ENCODE data around the gene H2AZ2.
"Not testable (repeated sequence)": the region's sequence is repeated elsewhere in the genome, so short reads cannot be mapped to it uniquely, and the experiment has no call there.

The H2AZ2 gene

DNA sequence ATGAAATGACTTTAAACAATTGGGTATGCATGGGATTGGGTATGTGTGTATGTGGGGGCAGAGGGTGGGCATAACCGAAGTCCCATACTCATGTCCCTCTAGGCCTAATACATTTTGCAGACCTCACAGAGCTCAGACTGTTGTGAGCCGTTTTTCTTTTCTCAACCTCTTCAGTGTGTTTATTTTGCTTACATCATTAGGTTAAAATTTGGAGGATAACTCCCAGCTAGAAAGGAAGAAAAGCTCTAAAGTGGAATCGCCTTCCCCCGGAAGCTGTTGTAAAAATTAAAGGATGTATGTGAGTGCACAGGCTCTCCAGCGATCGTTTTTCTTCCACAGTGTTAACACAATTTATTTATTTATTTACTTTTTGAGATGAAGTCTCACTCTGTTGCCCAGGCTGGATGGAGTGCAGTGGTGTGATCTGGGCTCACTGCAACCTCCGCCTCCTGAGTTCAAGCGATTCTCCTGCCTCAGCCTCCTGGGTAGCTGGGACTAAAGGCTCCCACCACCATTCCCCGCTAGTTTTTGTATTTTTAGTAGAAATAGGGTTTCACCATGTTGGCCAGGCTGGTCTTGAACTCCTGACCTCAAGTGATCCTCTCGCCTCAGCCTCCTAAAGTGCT, 1.5 kb upstream of the H2AZ2 start:
- no peaks in the 10 kb centered on the region for H3K9me3 ChIP-seq (ENCODE audit: insufficient read depth, low read length, severe bottlenecking)
- ATAC-seq (ENCODE audit: insufficient read depth, low read depth) (no peak), DNase-seq (no peak)
- H3K9ac ChIP-seq (ENCODE audit: low read depth, low read length) = peak overlapping the region; percentile 99
- TF ChIP-seq CTCF (IDR thresholded peaks at IDR 0.05; ENCODE audit: borderline replicate concordance, extremely low read depth, low read length, poor library complexity, severe bottlenecking) = no peak
- TF ChIP-seq EZH2 (IDR thresholded peaks at IDR 0.05; ENCODE audit: borderline replicate concordance, low read depth, low read length, severe bottlenecking) = no peak
- peaks cover 3% of the 10 kb centered on the region for H3K36me3 ChIP-seq (ENCODE audit: insufficient read depth, low read length)
- H3K27ac ChIP-seq (ENCODE audit: low read length) = peak overlapping the region; percentile 100
- peaks cover 43% of the 10 kb centered on the region for H3K79me2 ChIP-seq (ENCODE audit: insufficient read depth, low read length)
- peaks cover 26% of the 10 kb centered on the region for H3K4me1 ChIP-seq (ENCODE audit: insufficient read depth, low read length)
- peak overlapping the region; percentile 85 to 88; a peak in 3 of 4 replicates for H3K4me3 ChIP-seq (ENCODE audit: low read depth in 1 of 2, low read length in 2 of 2)
- peaks cover 31% of the 10 kb centered on the region for H4K20me1 ChIP-seq (ENCODE audit: insufficient read depth, low read length)
- H3K27me3 ChIP-seq (ENCODE audit: insufficient read depth, low read length, poor library complexity) = no peaks in the 10 kb centered on the region
- H2AFZ ChIP-seq (ENCODE audit: low read depth, low read length) = no peak overlapping the region
- H3K4me2 ChIP-seq (ENCODE audit: insufficient read depth, low read length) = peak overlapping the region; percentile 78

DNA sequence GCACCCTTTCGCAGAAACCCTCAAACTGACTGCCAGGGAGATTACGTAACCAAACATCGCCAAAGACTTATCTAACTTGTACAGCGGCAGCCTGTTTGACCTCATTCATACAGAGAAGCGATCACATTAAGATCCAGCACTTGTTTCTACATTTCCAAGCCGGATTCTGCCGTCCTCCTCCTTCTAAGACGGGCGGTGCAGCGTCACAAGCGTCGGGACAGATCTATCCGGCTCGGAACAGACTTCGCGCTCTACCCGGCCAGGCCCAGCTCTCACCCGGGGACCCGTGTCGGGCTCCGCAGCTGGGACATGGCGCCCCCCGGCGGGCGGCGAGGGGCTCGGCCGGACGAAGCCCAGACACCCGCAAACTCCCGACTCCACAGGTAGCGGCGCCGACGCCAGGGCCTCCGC, 373 bp downstream of the H2AZ2 start:
- TF ChIP-seq EZH2 (IDR thresholded peaks at IDR 0.05; ENCODE audit: borderline replicate concordance, low read depth, low read length, severe bottlenecking) (no peak), CTCF (IDR thresholded peaks at IDR 0.05; ENCODE audit: borderline replicate concordance, extremely low read depth, low read length, poor library complexity, severe bottlenecking) (peak; percentile 87)
- Histone ChIP-seq H3K4me2 (ENCODE audit: insufficient read depth, low read length) (peak overlapping the region; percentile 73), H3K4me3 (ENCODE audit: low read depth in 1 of 2, low read length in 2 of 2) (peak overlapping the region; percentile 43 to 68), H3K9ac (ENCODE audit: low read depth, low read length) (peak overlapping the region; percentile 69), H3K27me3 (ENCODE audit: insufficient read depth, low read length, poor library complexity) (no peaks in the 10 kb centered on the region), H2AFZ (ENCODE audit: low read depth, low read length) (peak overlapping the region; percentile 29), H3K27ac (ENCODE audit: low read length) (peak overlapping the region; percentile 91), H3K79me2 (ENCODE audit: insufficient read depth, low read length) (peaks cover 61% of the 10 kb centered on the region), H3K36me3 (ENCODE audit: insufficient read depth, low read length) (peaks cover 17% of the 10 kb centered on the region), H3K4me1 (ENCODE audit: insufficient read depth, low read length) (peaks cover 34% of the 10 kb centered on the region), H4K20me1 (ENCODE audit: insufficient read depth, low read length) (peaks cover 48% of the 10 kb centered on the region), H3K9me3 (ENCODE audit: insufficient read depth, low read length, severe bottlenecking) (no peaks in the 10 kb centered on the region)
- ATAC-seq (ENCODE audit: insufficient read depth, low read depth) (peak; percentile 67), DNase-seq (peak; percentile 84)

DNA sequence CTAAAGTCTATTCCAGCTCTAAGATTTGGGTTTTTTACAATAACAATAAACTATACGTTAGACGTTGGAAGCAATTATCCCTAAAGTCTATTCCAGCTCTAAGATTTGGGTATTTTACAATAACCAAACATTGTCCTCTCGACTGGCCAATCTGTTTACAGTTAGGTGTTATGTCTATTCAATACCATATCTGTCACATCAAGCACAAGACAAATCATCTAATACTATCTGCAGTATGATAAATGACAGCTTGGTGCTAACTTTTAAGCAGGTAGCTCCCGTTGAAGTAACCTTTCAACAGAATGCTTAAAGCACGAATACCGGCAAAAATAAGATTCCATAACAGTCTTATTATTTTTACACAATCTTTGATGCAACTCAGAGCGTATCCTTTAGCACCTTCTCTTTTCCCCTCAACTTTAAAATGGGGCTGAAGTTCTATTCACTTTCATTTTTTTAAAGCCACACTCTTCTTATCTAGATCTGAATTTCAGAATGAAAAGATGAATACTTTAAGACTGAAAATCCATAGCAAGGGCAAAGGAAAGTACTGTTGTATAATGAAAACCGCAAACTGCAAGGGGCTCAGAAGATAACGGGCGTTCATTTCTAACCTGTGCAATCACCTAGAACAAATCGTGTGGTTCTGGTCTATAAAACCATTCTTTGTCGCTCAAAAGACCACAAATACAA, 925 bp downstream of the H2AZ2 start:
- Histone ChIP-seq H3K4me2 (ENCODE audit: insufficient read depth, low read length) (peak overlapping the region; percentile 73), H3K9ac (ENCODE audit: low read depth, low read length) (peak overlapping the region; percentile 69), H3K79me2 (ENCODE audit: insufficient read depth, low read length) (peaks cover 67% of the 10 kb centered on the region), H3K27me3 (ENCODE audit: insufficient read depth, low read length, poor library complexity) (no peaks in the 10 kb centered on the region), H3K9me3 (ENCODE audit: insufficient read depth, low read length, severe bottlenecking) (no peaks in the 10 kb centered on the region), H4K20me1 (ENCODE audit: insufficient read depth, low read length) (peaks cover 53% of the 10 kb centered on the region), H3K4me3 (ENCODE audit: low read depth in 1 of 2, low read length in 2 of 2) (peak overlapping the region; percentile 43 to 68), H2AFZ (ENCODE audit: low read depth, low read length) (peak overlapping the region; percentile 29), H3K4me1 (ENCODE audit: insufficient read depth, low read length) (peaks cover 38% of the 10 kb centered on the region), H3K36me3 (ENCODE audit: insufficient read depth, low read length) (peaks cover 23% of the 10 kb centered on the region), H3K27ac (ENCODE audit: low read length) (peak overlapping the region; percentile 91)
- ATAC-seq (ENCODE audit: insufficient read depth, low read depth) (peak; percentile 12; the same call in 2 of the 3 replicates), DNase-seq (no peak)
- TF ChIP-seq EZH2 (IDR thresholded peaks at IDR 0.05; ENCODE audit: borderline replicate concordance, low read depth, low read length, severe bottlenecking) (no peak), CTCF (IDR thresholded peaks at IDR 0.05; ENCODE audit: borderline replicate concordance, extremely low read depth, low read length, poor library complexity, severe bottlenecking) (no peak)

- DNase-seq = peak; percentile 36
- Histone ChIP-seq H3K9ac (ENCODE audit: low read depth, low read length) (peak overlapping the region; percentile 69), H3K27ac (ENCODE audit: low read length) (peak overlapping the region; percentile 91)
These were observed 1.5 kb downstream of the H2AZ2 start for GRCh38 chr7:44846390-44846789.

More at GRCh38 chr7:44846390-44846789, 1.5 kb downstream of the H2AZ2 start:
- ATAC-seq (ENCODE audit: insufficient read depth, low read depth); H2AFZ ChIP-seq (ENCODE audit: low read depth, low read length); H3K27me3 ChIP-seq (ENCODE audit: insufficient read depth, low read length, poor library complexity); H3K9me3 ChIP-seq (ENCODE audit: insufficient read depth, low read length, severe bottlenecking): not testable (repeated sequence)
- Histone ChIP-seq H3K4me3 (ENCODE audit: low read depth in 1 of 2, low read length in 2 of 2) (peak overlapping the region; percentile 43 to 68), H4K20me1 (ENCODE audit: insufficient read depth, low read length) (peaks cover 59% of the 10 kb centered on the region), H3K79me2 (ENCODE audit: insufficient read depth, low read length) (peaks cover 73% of the 10 kb centered on the region), H3K4me2 (ENCODE audit: insufficient read depth, low read length) (peak overlapping the region; percentile 73), H3K36me3 (ENCODE audit: insufficient read depth, low read length) (peaks cover 28% of the 10 kb centered on the region), H3K4me1 (ENCODE audit: insufficient read depth, low read length) (peaks cover 38% of the 10 kb centered on the region)

Data from DND-41 (cell line).